ENCODE results near the gene GABRA5.

DNA sequence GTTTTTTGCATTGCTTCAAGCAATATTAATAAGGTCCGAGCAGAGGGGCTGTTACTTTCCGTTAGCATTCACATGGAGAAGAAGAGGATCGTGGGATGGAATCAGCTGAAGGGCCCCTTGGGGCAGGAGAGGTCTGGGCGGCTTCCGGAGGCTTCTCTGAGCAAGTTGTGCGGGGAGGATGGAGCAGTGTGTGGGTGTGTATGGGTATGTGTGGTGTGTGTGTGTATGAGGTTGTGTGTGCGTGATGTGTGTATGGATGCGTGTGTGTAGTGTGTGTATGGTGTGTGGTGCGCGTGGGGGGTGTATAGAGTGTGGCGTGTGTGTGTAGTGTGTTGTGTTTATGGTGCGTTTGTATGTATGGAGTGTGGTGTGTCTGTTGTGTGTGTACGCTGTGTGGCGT is 25.8 kb downstream of the GABRA5 start:
- TF ChIP-seq CTCF (conservative IDR thresholded peaks at IDR 0.05 in 1 of 2, IDR thresholded peaks at IDR 0.05 in 1 of 2; ENCODE audit: low read depth in 1 of 2, low read length in 2 of 2) (no peak), EZH2 (IDR thresholded peaks at IDR 0.05; ENCODE audit: low read length, missing control alignments) (no peak)
